PFSK-1 (cell line): ENCODE measurements around the gene HEATR9.

ENCODE experiments used
- FOXP2 ChIP-seq: optimal IDR thresholded peaks from 2 replicates; pipeline ENCODE3; 2011; ENCODE audit warnings: borderline replicate concordance, control low read depth, inconsistent platforms; ENCODE audit not compliant: insufficient read depth; ENCODE audit errors: extremely low read length, extremely low read depth
- POLR2AphosphoS5 ChIP-seq: IDR thresholded peaks from 2 replicates; pipeline ENCODE4 v1.6.1; 2012; ENCODE audit warnings: low read depth, mild to moderate bottlenecking, control low read depth, low read length, moderate library complexity
- SIN3A ChIP-seq: IDR thresholded peaks from 2 replicates; pipeline ENCODE4 v1.6.1; 2012; ENCODE audit warnings: mild to moderate bottlenecking, low read length, moderate library complexity, borderline replicate concordance; ENCODE audit not compliant: insufficient read depth
- TAF1 ChIP-seq: IDR thresholded peaks from 2 replicates; pipeline ENCODE4 v1.6.1; 2012; ENCODE audit warnings: low read length, control low read depth, borderline replicate concordance; ENCODE audit not compliant: insufficient read depth
- TF ChIP-seq, protein P1 (sequence below), 2 experiments: IDR thresholded peaks; 2 replicates each; pipeline versions ENCODE4 v1.6.1 to v1.8.0; 2011 to 2012; ENCODE audit warnings: low read depth in 2 of 2, low read length in 2 of 2, control low read depth in 1 of 2, inconsistent platforms in 1 of 2, mild to moderate bottlenecking in 1 of 2, moderate library complexity in 1 of 2; ENCODE audit not compliant: insufficient read depth in 1 of 2

Gene HEATR9

GRCh38 chr17:35893751-35894150, 25.1 kb upstream of the HEATR9 start:
- TF ChIP-seq TAF1, result no peak
- no peak for TF ChIP-seq SIN3A
- no peak for TF ChIP-seq FOXP2
- no peak for TF ChIP-seq POLR2AphosphoS5
- TF ChIP-seq, protein P1, sequence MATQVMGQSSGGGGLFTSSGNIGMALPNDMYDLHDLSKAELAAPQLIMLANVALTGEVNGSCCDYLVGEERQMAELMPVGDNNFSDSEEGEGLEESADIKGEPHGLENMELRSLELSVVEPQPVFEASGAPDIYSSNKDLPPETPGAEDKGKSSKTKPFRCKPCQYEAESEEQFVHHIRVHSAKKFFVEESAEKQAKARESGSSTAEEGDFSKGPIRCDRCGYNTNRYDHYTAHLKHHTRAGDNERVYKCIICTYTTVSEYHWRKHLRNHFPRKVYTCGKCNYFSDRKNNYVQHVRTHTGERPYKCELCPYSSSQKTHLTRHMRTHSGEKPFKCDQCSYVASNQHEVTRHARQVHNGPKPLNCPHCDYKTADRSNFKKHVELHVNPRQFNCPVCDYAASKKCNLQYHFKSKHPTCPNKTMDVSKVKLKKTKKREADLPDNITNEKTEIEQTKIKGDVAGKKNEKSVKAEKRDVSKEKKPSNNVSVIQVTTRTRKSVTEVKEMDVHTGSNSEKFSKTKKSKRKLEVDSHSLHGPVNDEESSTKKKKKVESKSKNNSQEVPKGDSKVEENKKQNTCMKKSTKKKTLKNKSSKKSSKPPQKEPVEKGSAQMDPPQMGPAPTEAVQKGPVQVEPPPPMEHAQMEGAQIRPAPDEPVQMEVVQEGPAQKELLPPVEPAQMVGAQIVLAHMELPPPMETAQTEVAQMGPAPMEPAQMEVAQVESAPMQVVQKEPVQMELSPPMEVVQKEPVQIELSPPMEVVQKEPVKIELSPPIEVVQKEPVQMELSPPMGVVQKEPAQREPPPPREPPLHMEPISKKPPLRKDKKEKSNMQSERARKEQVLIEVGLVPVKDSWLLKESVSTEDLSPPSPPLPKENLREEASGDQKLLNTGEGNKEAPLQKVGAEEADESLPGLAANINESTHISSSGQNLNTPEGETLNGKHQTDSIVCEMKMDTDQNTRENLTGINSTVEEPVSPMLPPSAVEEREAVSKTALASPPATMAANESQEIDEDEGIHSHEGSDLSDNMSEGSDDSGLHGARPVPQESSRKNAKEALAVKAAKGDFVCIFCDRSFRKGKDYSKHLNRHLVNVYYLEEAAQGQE (IDR thresholded peaks at IDR 0.05; ENCODE audit: insufficient read depth in 1 of 2, low read depth in 2 of 2, low read length in 2 of 2), result no peak

- TF ChIP-seq SIN3A, result no peak
- TF ChIP-seq TAF1, result no peak
- no peak for TF ChIP-seq POLR2AphosphoS5
- TF ChIP-seq, protein P1 (IDR thresholded peaks at IDR 0.05; ENCODE audit: insufficient read depth in 1 of 2, low read depth in 2 of 2, low read length in 2 of 2), result no peak
- no peak for TF ChIP-seq FOXP2
Measured at GRCh38 chr17:35892091-35893035, 23.7 kb upstream of the HEATR9 start.

DNA sequence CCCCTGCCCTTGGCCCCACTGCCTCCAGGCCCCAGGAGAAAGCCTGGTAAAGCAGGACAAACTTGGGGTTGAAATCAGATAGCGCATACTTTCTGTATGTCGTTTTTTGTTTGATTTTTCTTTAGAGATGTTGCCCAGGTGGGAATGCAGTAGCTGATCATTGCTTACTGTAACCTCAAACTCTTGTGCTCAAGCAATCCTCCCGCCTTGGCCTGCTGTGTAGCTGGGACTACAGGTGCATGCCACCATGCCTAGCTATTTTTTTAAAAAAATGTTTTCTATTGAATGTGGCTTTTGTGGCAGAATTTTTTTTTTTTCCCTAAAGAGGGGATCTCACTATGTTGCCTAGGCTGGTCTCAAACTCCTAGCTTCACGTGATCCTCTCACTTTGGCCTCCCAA, 22.6 kb upstream of the HEATR9 start:
- no peak for TF ChIP-seq TAF1
- TF ChIP-seq SIN3A, result no peak

DNA sequence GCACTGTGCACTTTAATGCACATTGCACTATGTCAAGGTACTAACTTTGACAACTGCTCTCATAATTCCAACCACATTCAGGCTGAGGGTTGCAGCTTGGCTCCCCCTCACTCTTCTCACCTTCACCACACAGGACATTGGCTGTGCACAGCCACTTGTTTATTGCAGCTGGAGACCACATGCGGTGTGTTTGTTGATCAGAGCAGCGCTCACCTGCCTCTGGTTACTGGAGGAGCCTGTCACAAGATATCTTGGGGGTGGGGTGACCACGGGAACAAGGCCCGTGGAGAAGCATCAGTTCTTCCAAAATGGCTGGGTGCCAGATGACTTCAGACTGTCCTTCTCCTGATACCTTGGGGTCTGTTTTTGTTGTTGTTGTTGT, 22.1 kb upstream of the HEATR9 start:
- no peak for TF ChIP-seq POLR2AphosphoS5

- TF ChIP-seq FOXP2, result no peak
- no peak for TF ChIP-seq SIN3A
- TF ChIP-seq POLR2AphosphoS5, result no peak
- no peak for TF ChIP-seq TAF1
- TF ChIP-seq, protein P1 (IDR thresholded peaks at IDR 0.05; ENCODE audit: insufficient read depth in 1 of 2, low read depth in 2 of 2, low read length in 2 of 2), result no peak
Measured at GRCh38 chr17:35889818-35890773, 21.4 kb upstream of the HEATR9 start.

GRCh38 chr17:35889241-35889640, 20.6 kb upstream of the HEATR9 start:
- TF ChIP-seq, protein P1 (IDR thresholded peaks at IDR 0.05; ENCODE audit: insufficient read depth in 1 of 2, low read depth in 2 of 2, low read length in 2 of 2), result no peak
- TF ChIP-seq FOXP2 (no peak), POLR2AphosphoS5 (no peak), TAF1 (no peak), SIN3A (no peak)
